ENCODE measurements around the gene CREB3L2. TPM values are rescaled to one million over a fixed set of nuclear protein-coding genes. Genes with fewer than 3 reads are reported as not detected.

The CREB3L2 gene
- polyA plus RNA-seq, 1 of the 3 experiments (the other 2 are of a cell fraction) = 22.9 TPM

- peak; percentile 99 for TF ChIP-seq CTCF (IDR thresholded peaks at IDR 0.05)
- TF ChIP-seq, protein P1, sequence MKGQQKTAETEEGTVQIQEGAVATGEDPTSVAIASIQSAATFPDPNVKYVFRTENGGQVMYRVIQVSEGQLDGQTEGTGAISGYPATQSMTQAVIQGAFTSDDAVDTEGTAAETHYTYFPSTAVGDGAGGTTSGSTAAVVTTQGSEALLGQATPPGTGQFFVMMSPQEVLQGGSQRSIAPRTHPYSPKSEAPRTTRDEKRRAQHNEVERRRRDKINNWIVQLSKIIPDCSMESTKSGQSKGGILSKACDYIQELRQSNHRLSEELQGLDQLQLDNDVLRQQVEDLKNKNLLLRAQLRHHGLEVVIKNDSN (IDR thresholded peaks at IDR 0.05; ENCODE audit: borderline replicate concordance, low read depth) = no peak
- no peak for TF ChIP-seq TEAD4 (IDR thresholded peaks at IDR 0.05; ENCODE audit: borderline replicate concordance, insufficient read depth)
- TF ChIP-seq TCF12 (IDR thresholded peaks at IDR 0.05) = no peak
- no peak for TF ChIP-seq REST (IDR thresholded peaks at IDR 0.05; ENCODE audit: low read depth, low read length)
- no peak for TF ChIP-seq CHD2 (IDR thresholded peaks at IDR 0.05; ENCODE audit: low read length, partially characterized antibody)
- TF ChIP-seq GATA2 (CRISPR knock-in tag; IDR thresholded peaks at IDR 0.05) = peak; percentile 23; the same call in 1 of the 2 replicates
- peak; percentile 43; the same call in 1 of the 2 replicates for TF ChIP-seq NRF1 (IDR thresholded peaks at IDR 0.05; ENCODE audit: low read depth, low read length)
- no peak for TF ChIP-seq ELF1 (IDR thresholded peaks at IDR 0.05)
- no peak for TF ChIP-seq EZH2phosphoT487 (IDR thresholded peaks at IDR 0.05; ENCODE audit: borderline replicate concordance, low read depth)
- peak; percentile 98 for TF ChIP-seq RAD21 (IDR thresholded peaks at IDR 0.05; ENCODE audit: low read length)
- no peak for TF ChIP-seq FOXM1 (IDR thresholded peaks at IDR 0.05; ENCODE audit: low read depth)
- no peak for TF ChIP-seq POLR2AphosphoS5 (IDR thresholded peaks at IDR 0.05; ENCODE audit: low read depth, low read length)
Observed at GRCh38 chr7:137898839-137899721, 102.8 kb downstream of the CREB3L2 start (continued).

All from SK-N-SH (cell line).